Measurements from ENCODE around the gene SMPD1.

SMPD1 gene

DNA sequence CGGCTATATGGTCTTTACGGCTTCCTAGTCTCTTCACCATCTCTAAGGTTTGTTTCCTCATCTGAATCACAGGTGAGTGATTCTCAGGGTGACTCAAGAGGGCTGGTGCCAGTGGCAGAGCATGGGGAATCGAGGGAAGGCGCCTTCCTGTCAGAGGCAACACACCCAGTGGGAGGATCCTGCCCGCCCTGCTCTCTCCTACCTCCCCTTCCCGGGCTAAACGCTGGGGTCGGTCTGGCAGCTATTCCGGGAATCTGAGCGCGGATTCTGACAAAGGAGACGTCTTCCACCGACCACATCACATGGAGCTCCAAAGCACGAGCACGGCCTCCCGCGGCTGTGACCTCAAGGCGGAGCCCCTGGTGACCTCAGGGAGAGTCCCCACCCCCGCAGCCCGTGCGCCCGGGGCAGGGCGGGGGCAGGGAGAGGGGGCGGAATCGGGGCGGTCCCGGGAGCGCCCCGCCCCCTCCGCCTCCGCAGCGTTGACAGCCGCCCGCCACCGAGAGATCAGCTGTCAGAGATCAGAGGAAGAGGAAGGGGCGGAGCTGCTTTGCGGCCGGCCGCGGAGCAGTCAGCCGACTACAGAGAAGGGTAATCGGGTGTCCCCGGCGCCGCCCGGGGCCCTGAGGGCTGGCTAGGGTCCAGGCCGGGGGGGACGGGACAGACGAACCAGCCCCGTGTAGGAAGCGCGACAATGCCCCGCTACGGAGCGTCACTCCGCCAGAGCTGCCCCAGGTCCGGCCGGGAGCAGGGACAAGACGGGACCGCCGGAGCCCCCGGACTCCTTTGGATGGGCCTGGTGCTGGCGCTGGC, at the start of gene SMPD1:
Gene SMPD1, plus strand, starts transcription at position 570 of the 813 bp plus-strand sequence. Its CDS starts 125 bp downstream, at position 695.
- DNase-seq = peak; percentile 84

DNA sequence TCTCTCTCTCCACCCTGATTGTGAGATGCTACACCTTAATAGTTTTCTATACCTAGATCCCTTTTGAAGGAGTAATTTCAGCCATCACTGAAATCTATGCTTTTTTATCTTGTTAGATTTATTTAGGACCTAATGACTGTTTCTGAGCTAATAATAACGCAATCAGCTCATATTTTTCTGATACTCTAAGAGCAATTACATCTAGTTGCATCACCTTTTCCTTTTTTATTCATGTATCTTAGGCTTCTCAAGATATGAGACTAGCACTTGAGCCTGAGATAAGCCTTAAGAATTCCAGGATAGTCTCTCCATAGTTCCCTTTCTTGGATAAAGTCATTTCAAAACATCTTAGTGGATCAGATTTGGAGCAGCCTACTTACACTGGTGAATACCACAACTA, 44.9 kb upstream of the SMPD1 start:
- DNase-seq = no peak

DNA sequence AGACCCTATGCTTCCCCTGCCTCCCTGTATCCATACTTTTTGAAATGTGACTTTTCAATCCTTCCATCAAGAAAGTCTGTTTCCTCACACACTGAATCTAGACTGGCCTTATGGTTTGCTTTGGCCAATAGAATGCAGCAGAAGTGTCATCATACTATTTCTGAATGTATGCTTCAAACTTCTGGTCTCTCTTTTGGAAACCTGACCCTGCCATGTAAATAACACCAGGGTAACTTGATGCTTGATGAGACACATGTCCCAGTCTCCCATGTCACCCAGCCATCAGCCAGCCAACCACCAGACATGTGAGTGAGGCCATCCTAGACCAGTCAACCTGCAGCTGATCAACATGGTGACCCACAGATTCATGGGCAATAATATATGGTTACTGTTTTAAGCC, 40.2 kb upstream of the SMPD1 start:
- peak; percentile 6 for DNase-seq

DNA sequence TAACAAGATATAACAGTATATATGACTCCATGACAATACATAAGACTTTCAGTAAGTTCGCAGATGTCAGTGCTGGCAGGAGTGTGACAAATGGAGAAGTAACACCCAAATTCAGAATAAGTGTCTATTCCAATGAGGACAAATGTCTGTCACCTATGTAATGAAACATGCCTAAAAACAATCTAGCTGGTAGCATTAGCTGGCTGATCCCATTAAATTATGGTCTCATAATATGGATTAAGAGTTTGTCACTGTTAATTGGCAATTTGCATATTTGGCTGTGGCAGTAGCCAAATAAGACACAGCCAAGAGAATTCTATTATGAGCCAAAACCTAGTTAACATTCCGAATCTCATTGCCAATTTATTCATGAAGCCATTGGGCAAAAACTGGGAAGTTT, 39.8 kb upstream of the SMPD1 start:
- no peak for DNase-seq

DNA sequence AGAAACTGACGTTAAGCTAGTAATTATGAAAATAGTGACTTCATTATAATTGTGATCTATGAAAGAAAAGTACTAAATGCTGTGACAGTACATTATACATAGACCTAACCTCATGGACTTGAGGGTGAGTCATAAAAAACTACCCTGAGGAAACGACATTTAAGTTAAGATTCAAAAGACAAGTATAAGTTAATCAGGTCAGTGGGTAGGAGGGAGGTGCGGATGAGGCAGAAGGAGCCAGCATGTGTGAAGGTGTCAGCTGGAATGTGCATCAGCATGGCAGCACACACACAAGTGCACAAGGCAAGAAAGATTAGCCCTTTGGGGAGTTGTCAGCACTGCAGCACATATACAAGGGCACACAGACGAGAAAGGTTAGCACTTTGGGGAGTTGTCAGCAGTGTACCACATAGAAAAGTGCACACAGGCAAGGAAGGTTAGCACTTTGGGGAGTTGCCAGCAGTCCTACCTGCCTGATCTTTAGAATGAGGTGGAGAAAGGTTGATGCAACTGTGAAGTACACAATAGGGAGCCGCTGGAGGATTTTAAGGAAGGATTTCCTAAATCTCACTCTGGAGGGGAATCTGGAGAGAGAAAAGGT, 38.4 kb upstream of the SMPD1 start:
- no peak for DNase-seq

DNA sequence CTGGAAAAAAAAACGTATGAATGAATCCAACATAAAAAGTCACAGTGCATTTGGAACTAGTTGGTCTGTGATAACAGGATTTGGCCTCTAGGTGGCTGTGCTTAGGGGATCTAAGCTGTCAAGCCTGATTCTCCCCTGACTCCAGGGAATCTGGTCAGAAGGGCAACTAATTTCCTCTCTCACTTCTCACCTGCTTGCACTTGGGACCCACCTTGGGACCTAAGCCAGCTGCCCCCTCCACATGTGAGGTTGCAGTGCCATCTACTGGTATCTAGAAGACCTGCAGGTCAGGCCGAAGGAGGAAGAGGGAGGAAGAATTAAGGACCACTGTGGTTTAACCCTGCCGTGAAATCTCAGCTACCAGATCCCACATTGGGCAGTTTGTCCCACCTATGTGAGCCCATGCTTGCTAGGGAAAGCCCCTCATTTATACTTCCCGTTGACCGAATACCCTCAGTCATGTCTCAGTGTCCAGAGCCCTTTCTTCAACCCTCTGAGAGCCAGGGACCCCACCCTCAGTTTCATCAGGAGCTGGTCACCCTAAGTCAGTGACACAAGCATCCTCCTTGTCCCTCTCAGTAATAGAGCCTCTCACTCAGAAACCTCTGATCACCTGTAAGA, 36.8 kb upstream of the SMPD1 start:
- DNase-seq = peak; percentile 82

DNA sequence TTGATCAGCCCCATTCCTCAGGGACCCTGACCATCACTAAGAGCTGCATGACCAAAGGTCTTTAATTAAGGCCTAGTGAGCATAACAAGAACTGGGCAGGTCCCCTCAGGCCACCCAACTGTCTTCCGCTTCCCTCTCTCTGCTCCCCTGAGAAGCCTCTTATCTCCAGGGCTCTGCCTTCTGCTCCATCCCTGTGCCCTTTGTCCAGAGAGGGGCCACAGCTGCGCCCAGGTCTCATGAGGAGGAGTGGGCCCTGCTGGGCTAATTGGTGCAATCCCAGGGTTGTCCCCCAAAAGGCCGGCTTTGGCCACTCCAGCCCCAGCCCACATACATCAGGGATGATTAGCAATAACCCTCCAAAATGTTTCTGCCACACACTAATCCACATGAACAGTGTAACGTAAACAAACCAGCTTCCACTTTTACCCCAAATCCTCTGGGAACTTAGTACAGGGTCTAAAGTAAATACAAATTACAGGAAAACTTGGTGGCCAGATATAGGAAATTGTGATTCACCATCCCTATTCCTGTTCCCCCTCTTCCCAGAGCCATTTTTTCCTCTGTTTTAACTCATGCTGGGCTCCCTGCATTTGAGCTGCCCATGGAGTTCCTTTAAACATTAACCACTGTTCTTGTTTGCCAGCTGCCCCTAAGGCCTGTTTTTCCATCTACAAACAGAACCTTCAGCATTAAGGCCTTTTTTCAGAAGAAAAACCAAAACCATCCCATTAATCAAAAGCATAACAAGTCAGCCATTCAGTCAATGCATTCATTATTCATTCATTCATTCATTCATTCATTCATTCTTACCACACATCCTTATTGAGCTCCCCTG, 35.4 kb upstream of the SMPD1 start:
- DNase-seq = no peak

DNA sequence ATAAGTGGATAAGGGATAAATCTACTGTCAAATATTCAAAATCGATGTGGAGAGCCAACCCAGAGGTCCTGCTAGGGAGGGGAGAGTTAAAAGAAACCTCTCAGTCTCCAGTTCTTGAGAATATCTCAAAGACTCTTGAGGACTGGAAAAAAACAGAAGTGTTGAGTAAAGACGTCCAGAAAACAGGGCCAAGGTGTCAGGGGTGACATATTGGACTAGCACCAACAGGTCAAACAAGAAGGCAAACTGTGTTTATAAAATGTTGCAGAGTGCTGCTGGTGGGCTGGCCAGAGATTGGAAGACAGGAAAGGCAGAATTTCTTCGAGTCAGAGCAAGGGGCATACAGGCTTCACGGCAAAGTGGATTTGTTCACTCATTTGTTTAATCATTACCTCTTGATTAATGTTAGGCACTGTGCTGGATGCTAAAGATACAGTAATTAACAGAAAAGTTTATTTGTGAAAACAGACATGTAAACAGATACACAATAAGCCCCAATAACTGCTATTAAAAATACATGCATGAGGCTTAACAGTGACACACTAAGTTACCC, 33.7 kb upstream of the SMPD1 start:
- DNase-seq = no peak

DNA sequence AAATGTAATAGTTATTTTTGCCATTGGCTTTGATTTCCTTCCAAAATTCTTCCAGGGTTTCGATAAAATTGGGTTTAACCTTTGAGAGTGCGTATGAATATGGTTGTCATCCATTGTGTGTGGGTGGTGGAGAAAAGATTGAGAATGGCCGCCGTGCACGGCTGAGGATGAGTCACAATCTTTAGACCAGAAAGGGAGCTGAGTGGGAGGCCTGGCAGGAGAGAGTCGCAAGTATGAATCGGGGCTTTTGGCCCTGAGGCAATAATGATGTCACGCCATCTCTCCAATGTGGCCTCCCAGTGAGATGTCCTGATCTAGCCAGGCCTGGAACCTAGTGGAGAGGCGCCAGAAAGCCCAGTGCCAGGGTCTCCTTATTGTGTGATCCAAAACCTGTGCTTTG, 33.1 kb upstream of the SMPD1 start:
- DNase-seq = no peak

DNA sequence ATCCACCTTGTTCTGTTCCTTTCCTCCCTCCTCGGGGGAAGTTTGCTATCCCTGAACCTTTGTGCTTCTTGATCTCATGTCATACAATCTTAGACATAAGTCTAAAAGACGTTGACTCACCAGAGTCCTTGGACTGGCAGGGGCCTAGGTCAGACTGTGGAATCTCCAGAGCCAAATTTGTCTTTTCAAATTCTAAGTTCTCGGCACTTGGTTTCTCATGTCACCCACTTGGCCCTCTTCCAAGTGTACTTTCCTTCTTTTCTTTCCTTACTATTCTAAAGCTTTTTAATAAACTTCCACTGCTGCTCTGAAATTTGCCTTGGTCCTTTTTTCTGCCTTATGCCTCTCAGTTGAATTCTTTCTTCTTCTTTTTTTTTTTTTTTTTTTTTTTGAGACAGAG, 30.1 kb upstream of the SMPD1 start:
- DNase-seq = no peak

DNA sequence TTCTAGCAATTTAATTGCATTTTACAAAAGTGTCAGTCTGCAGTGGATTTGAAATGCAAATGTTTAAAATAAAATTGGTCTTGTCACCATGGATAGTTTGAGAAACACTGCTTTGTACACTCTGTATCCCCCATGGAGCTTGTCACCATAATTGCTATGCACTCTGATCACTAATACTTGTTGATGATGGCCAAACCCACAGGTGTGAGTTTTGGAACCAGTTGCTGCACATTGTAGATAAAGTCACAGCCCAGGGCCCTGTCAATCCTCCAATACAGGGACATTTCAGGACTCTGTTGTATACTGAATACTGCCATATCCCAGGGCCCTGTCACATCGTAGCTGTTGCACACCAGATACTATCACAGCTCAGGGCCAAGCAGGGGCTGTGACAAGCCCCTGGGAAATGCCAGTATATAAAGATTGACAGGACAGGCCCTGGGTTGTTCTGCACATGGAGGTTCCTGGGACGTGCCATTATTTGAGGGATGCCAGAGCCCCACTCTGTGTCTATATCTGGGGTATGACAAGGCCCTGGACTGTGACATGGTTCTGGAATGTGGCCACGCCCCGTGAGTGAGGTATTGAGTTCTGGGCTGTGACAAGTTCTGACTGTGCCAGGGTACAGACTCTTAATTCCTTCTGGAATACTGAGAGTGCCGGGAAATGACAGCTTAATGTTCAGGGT, 27.9 kb upstream of the SMPD1 start:
- no peak for DNase-seq

DNA sequence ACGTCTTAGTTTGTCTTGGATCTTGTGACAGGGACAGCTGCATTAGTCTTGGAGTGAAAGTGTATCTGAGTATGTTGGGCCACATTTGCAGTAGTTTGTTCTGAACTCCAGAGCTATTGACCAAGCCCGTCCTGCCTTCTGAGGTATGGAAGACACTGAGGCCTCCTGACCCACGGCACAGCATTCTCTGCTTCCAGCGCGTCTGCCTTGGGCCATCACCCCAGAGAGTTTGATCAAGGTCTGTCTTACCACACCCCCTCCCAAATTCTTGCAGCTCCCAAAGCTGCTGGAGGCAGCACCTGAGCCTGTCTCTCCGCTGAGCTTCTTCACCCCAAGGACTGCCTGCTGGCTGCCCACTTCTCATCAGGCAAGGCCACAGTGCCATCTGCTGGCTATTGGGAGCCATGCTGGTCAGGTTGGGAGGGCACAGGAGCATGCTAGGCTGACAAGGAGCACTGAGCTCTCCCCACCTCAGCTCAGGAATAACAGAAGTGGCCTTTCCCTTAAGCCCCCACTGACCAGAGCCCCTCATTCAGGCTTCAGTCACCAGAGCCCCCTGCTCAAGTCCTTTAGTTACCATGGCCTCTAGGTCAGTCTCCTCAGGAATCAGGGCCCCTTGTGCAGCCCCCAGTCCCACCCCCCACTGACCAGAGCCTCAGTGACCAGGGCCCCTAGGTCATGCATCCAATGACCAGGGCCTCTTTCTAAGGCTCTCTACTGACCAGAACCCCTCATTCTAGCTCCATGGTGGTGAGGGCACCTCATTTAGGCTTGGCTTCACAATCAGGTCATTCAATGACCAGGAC, 27.2 kb upstream of the SMPD1 start:
- peak; percentile 34 for DNase-seq

DNA sequence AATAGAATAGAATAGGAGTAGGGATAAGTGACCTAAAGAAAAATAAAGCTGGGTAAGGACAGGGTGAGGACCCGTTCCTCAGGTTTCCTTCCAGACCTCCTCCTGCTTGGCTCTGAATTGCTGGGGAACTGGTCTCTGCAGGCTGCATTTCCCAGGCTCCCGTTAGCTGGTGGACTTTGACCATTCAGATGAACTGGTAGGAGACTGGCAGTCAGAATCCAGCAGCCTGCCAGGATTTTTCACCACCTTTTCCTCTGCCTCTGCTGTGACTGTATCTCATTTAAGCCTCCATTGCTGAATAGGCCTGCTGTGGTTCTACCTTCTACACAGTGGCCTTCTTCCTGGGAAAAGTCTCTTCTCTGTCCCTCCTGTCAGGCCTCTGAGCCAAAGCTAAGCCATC, 24.6 kb upstream of the SMPD1 start:
- no peak for DNase-seq

DNA sequence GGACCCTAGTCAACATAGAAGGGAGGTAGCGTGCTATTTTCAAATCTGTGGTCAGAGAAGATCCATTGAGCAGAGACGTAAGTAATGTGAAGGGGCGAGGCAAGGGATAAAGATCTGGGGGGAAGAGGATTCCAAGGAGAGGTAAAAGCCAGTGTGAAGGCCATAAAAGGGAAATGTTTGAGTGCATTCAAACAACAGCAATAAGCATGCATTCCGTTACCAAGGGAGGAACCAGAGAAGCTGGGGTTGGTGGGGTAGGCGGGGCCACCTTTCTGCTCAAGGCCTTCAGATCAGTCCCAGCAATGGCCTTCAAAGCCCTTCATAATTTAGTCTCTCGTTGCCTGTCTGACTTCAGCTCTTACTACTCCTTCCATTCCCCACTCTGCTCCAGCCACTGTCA, 18.4 kb upstream of the SMPD1 start:
- no peak for DNase-seq

DNA sequence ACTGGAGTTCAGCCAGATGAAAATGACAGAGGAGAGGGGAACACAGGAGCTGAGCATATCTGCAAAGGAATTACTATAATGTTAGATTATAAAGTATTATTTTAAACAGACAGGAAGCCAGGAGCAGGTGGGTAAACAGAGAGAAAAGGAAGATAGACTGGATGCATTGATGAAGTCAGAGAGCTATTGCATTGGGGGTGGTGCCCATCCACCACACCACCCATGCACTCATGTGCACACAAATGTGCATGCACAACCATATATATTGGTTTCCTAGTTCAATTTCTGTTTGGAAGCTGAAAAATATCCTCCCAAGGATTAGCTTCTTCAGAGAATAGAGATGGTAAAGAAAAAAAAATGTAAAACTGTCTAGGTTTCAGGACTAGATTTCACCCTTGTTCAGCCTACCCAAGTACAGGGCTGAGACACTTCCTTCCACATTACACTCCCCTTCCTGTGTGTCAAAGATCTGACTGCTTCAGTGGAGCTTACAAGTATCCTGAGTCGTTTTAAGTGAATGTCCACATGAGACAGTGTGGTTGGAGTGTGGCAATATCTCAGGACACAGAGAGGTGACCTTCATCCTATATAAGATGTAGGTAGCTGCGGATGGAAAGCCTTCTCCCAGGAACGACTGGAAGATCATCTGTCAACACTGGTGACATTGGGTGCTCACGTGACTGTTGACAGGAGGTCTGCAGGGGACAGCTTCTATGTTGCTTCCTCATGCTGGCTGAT, 12.2 kb upstream of the SMPD1 start:
- DNase-seq = no peak

DNA sequence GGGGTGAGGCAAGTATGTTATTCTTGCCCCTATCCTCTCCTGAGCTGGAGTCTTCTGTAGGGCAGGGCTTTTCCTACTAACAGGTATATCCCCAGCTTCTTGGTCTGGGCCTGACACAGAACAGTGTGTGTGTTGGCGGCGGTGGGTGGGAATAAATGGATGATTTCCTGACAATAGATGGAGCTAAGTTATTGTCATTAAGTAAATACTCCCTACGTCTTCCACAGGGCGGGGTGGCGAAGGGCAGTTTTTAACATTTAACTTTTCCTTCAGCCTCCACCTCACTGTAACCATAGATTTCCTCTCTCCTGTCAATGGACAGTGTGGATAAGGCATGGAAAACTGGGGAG, 11.7 kb upstream of the SMPD1 start:
- no peak for DNase-seq

DNA sequence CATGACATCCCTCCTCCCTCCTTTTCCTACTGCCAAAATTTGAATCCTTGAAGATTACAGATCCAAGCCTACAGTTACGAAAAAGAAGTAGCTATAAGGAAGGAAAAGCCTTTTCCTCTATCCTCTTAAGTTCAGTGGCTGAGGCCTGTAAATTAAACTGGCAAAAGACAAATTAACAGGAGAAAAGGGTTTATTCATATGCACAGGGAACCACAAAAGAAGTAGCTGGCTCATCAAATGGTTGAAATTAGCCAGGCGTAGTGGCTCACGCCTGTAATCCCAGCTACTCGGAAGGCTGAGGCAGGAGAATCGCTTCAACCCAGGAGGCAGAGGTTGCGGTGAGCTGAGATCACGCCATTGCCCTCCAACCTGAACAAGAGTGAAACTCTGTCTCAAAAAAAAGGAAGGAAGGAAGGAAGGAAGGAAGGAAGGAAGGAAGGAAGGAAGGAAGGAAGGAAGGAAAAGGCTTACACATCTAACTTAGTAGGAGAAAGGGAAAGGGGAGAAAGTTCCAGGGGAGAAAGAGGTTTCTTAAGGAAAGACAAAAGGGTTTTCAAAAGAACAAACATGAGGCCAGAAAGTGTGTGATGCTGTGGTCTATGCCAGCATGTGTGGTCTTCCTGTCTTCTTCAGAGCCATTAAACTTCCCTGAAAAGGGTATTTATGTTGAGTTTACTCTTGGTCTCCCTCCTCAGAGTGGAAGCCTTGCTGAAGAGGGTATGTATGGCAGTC, 5.1 kb upstream of the SMPD1 start:
- no peak for DNase-seq

DNA sequence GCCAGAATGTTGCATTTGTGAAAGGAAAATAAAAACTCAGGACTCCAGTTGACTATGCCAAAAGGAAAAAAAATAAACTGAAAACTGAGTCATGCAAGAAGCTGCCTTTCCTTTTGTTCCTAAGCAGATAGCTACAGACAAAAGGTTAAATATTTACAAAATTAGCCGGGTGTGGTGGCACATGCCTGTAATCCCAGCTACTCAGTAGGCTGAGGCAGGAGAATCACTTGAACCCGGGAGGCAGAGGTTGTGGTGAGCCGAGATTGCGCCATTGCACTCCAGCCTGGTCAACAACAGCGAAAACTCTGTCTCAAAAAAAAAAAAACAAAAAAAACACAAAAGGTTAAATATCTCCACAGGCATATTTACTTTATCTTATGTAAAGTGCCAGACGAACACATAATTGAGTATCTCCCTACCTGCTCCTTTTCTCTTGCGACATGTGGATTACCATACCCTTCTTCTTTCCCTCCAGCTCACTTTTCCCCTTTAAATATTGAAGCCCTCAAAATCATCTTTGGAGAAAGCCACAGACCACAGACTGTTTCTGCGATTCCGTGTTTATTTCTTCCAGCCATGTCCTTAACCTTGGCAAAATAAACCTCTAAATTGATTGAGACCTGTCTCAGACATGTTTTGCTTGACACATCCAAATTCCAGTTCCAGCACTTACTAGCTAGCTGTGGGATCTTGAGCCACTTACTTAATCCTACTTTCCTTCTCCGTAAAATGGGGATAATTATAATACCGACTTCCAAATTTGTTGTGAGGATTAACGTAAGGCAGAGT, 2.3 kb upstream of the SMPD1 start:
- DNase-seq = no peak

DNA sequence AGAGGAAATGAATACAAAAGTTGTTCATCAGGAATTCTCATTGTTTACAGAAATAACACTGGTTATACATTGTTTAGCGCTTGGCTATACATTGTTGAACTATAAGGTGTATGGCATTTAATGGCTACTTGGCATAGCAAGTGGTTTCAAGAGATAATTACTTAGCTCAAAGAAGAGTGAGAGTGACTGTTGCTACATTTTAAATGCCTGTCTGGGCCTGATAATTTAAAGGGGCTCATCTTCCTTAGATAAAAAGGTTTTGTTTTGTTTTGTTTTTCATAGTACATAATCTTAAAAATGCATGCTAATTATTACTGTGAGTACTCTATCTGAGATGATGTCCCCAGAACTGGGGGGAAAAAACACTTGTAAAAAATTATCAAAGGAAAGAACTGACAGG, 1.5 kb upstream of the SMPD1 start:
- no peak for DNase-seq
